GM10847 (cell line): ENCODE results near the gene MPPE1.

ENCODE experiments used
- POLR2A ChIP-seq: IDR thresholded peaks from 2 replicates; pipeline ENCODE4 v1.6.1; 2011; ENCODE audit not compliant: insufficient read length; ENCODE audit errors: extremely low read depth

The MPPE1 gene

GRCh38 chr18:11943551-11943950 is 35.4 kb upstream of the MPPE1 start:
- no peak for TF ChIP-seq POLR2A

GRCh38 chr18:11940956-11941355 is 32.8 kb upstream of the MPPE1 start:
- TF ChIP-seq POLR2A, result no peak

GRCh38 chr18:11937874-11938478 is 29.9 kb upstream of the MPPE1 start:
- TF ChIP-seq POLR2A, result no peak

- no peak for TF ChIP-seq POLR2A
Observed at GRCh38 chr18:11932393-11932792, 24.3 kb upstream of the MPPE1 start.

GRCh38 chr18:11927497-11927896 is 19.4 kb upstream of the MPPE1 start:
- no peak for TF ChIP-seq POLR2A

- no peak for TF ChIP-seq POLR2A
Observed at GRCh38 chr18:11925800-11926481, 17.8 kb upstream of the MPPE1 start.

GRCh38 chr18:11923450-11923849 is 15.3 kb upstream of the MPPE1 start:
- no peak for TF ChIP-seq POLR2A

GRCh38 chr18:11909591-11910026 is 1.5 kb upstream of the MPPE1 start:
- no peak for TF ChIP-seq POLR2A

GRCh38 chr18:11909061-11909455 is 941 bp upstream of the MPPE1 start:
- no peak for TF ChIP-seq POLR2A

- no peak for TF ChIP-seq POLR2A
Observed at GRCh38 chr18:11906926-11907874, 917 bp downstream of the MPPE1 start.

- no peak for TF ChIP-seq POLR2A
Observed at GRCh38 chr18:11906176-11906575, 1.9 kb downstream of the MPPE1 start.

GRCh38 chr18:11905613-11906012 is 2.5 kb downstream of the MPPE1 start:
- no peak for TF ChIP-seq POLR2A

- TF ChIP-seq POLR2A, result no peak
Observed at GRCh38 chr18:11902522-11903292, 5.4 kb downstream of the MPPE1 start.

GRCh38 chr18:11901826-11902438 is 6.2 kb downstream of the MPPE1 start:
- no peak for TF ChIP-seq POLR2A

GRCh38 chr18:11899063-11899462 is 9.1 kb downstream of the MPPE1 start:
- TF ChIP-seq POLR2A, result no peak
